Loucy (cell line): ENCODE measurements around the gene HUS1B.

Experiments
- H2AFZ ChIP-seq: fragments of 200-600 bp; sonication (generic); 2 replicates; pipeline ENCODE4 v1.6.0; 2016; ENCODE audit warnings: antibody characterized with exemption, mild to moderate bottlenecking, low read length, moderate library complexity
- H3F3A ChIP-seq: fragments of 200-600 bp; 2 replicates; pipeline ENCODE4 v1.6.0; 2016; ENCODE audit warnings: antibody characterized with exemption, low read depth, mild to moderate bottlenecking
- H3K27me3 ChIP-seq: fragments of 200-600 bp; sonication (generic); 2 replicates; pipeline ENCODE4 v1.6.1; 2014; ENCODE audit warnings: low read length, mild to moderate bottlenecking; ENCODE audit not compliant: insufficient read depth, poor library complexity, severe bottlenecking
- H3K36me3 ChIP-seq: fragments of 200-600 bp; sonication (generic); 2 replicates; pipeline ENCODE4 v1.6.1; 2016; ENCODE audit warnings: low read length; ENCODE audit not compliant: insufficient read depth
- H3K4me1 ChIP-seq: fragments of 200-600 bp; sonication (generic); 2 replicates; pipeline ENCODE4 v1.5.1; 2014; ENCODE audit warnings: low read length, mild to moderate bottlenecking; ENCODE audit not compliant: insufficient read depth, poor library complexity, severe bottlenecking
- H3K4me2 ChIP-seq: fragments of 200-600 bp; sonication (generic); 2 replicates; pipeline ENCODE4 v1.6.0; 2014; ENCODE audit warnings: antibody characterized with exemption, low read length, low read depth, mild to moderate bottlenecking; ENCODE audit not compliant: poor library complexity, severe bottlenecking
- H3K4me3 ChIP-seq: fragments of 200-600 bp; sonication (generic); 2 replicates; pipeline ENCODE4 v1.5.1; 2014; ENCODE audit warnings: low read length, mild to moderate bottlenecking, mixed read lengths; ENCODE audit not compliant: poor library complexity, severe bottlenecking
- H3K79me2 ChIP-seq: fragments of 200-600 bp; sonication (generic); 2 replicates; pipeline ENCODE4 v1.6.1; 2014; ENCODE audit warnings: low read length; ENCODE audit not compliant: insufficient read depth
- H3K9ac ChIP-seq: fragments of 200-600 bp; sonication (generic); 2 replicates; pipeline ENCODE4 v1.6.0; 2014; ENCODE audit warnings: mild to moderate bottlenecking, low read depth, low read length, moderate library complexity; ENCODE audit not compliant: poor library complexity, severe bottlenecking
- H3K9me2 ChIP-seq: fragments of 200-600 bp; sonication (generic); replicated peaks from 2 replicates; pipeline ENCODE4 v1.6.1; 2016; ENCODE audit warnings: low read depth, low read length, mixed read lengths
- H3K9me3 ChIP-seq: fragments of 200-600 bp; sonication (generic); 2 replicates; pipeline ENCODE4 v1.6.1; 2014; ENCODE audit warnings: mild to moderate bottlenecking, antibody characterized with exemption, low read length, low read depth; ENCODE audit not compliant: insufficient read depth
- H4K20me1 ChIP-seq: fragments of 200-600 bp; sonication (generic); 2 replicates; pipeline ENCODE4 v1.6.0; 2014; ENCODE audit warnings: antibody characterized with exemption, low read length, mild to moderate bottlenecking; ENCODE audit not compliant: insufficient read depth, poor library complexity, severe bottlenecking
- EZH2phosphoT487 ChIP-seq: fragments of 200-600 bp; IDR thresholded peaks from 2 replicates; pipeline ENCODE4 v1.6.1; 2018; ENCODE audit warnings: antibody characterized with exemption, mild to moderate bottlenecking, moderate library complexity, borderline replicate concordance
- TF ChIP-seq, protein P1 (sequence below): fragments of 200-600 bp; sonication (generic); conservative IDR thresholded peaks from 2 replicates; pipeline ENCODE4 v1.5.1; 2014; ENCODE audit warnings: mild to moderate bottlenecking, antibody characterized with exemption, low read length

HUS1B gene

GRCh38 chr6:624979-625378 lies 31.9 kb downstream of the HUS1B start:
- Histone ChIP-seq H3K36me3 (no peaks in the 10 kb centered on the region), H3K4me2 (no peak overlapping the region), H3K4me1 (peaks cover 19% of the 10 kb centered on the region), H2AFZ (no peak overlapping the region), H3K4me3 (no peak overlapping the region), H3K9me3 (no peaks in the 10 kb centered on the region), H3K9me2 (no peaks in the 10 kb centered on the region), H3K79me2 (no peaks in the 10 kb centered on the region), H3K27me3 (no peaks in the 10 kb centered on the region), H3F3A (no peaks in the 10 kb centered on the region), H3K9ac (peak overlapping the region; percentile 55), H4K20me1 (no peaks in the 10 kb centered on the region)
- TF ChIP-seq, protein P1, sequence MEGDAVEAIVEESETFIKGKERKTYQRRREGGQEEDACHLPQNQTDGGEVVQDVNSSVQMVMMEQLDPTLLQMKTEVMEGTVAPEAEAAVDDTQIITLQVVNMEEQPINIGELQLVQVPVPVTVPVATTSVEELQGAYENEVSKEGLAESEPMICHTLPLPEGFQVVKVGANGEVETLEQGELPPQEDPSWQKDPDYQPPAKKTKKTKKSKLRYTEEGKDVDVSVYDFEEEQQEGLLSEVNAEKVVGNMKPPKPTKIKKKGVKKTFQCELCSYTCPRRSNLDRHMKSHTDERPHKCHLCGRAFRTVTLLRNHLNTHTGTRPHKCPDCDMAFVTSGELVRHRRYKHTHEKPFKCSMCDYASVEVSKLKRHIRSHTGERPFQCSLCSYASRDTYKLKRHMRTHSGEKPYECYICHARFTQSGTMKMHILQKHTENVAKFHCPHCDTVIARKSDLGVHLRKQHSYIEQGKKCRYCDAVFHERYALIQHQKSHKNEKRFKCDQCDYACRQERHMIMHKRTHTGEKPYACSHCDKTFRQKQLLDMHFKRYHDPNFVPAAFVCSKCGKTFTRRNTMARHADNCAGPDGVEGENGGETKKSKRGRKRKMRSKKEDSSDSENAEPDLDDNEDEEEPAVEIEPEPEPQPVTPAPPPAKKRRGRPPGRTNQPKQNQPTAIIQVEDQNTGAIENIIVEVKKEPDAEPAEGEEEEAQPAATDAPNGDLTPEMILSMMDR: peak; percentile 45
- no peak for TF ChIP-seq EZH2phosphoT487

DNA sequence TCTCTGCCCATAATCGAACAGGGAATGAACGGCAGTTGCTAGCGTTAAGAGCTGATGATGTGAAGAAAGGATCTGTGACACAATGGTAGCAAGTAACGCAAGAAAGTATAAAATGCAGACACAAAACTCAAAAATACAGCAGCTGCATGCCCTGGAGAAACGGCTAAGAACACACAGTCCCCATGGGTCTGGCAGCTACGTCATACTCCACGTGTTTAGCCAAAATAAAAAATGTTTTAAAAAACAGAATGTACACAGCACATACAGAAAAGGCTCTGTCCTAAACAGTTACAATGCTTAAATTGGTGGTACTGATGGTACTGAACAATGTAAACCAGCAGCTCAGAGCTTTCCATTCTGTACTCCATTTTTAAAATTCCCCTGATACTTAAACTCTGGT lies 34.4 kb downstream of the HUS1B start:
- Histone ChIP-seq H3K4me2 (no peak overlapping the region), H3K36me3 (peaks cover 3% of the 10 kb centered on the region; the same call in 1 of the 2 replicates), H3K9ac (no peak overlapping the region), H3F3A (no peaks in the 10 kb centered on the region), H3K4me3 (no peak overlapping the region), H4K20me1 (no peaks in the 10 kb centered on the region), H3K27me3 (no peaks in the 10 kb centered on the region), H2AFZ (no peak overlapping the region), H3K4me1 (peaks cover 8% of the 10 kb centered on the region), H3K79me2 (no peaks in the 10 kb centered on the region), H3K9me2 (no peaks in the 10 kb centered on the region), H3K9me3 (no peaks in the 10 kb centered on the region)
- TF ChIP-seq, protein P1: no peak
- TF ChIP-seq EZH2phosphoT487: no peak

DNA sequence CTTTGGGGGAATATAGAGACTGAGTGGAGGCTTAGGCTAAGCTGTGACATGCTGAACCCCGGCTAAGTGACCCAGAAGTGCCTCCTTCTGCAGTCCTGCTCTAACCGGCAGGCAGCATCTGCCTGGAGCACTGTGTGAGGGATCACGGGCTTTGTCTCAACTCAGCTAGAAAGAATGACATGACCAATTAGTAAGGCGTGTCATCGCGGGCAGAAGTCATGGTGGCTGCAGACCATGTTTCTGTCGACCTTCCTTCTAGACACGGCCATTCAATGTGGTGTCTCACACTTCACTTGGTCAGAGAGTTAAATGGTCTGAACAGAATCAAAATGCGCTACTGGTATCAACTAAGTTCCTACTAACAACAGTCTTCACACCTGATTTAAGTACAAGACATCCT lies 35.0 kb downstream of the HUS1B start:
- H3K4me1 ChIP-seq: peaks cover 8% of the 10 kb centered on the region
- H4K20me1 ChIP-seq: no peaks in the 10 kb centered on the region
- H3K9ac ChIP-seq: no peak overlapping the region
- no peak overlapping the region for H2AFZ ChIP-seq
- H3K79me2 ChIP-seq: no peaks in the 10 kb centered on the region
- H3F3A ChIP-seq: no peaks in the 10 kb centered on the region
- H3K4me2 ChIP-seq: no peak overlapping the region
- peaks cover 8% of the 10 kb centered on the region; the same call in 1 of the 2 replicates for H3K36me3 ChIP-seq
- no peaks in the 10 kb centered on the region for H3K9me3 ChIP-seq
- no peaks in the 10 kb centered on the region for H3K27me3 ChIP-seq
- no peak overlapping the region for H3K4me3 ChIP-seq
- H3K9me2 ChIP-seq: no peaks in the 10 kb centered on the region
- TF ChIP-seq, protein P1: no peak
- TF ChIP-seq EZH2phosphoT487: no peak
